H9 (cell line): ENCODE data around the gene EPN3. TPM values are rescaled to one million over a fixed set of nuclear protein-coding genes. Genes with fewer than 3 reads are reported as not detected.

Experiments used
- DNase-seq: peaks from one replicate; pipeline ENCODE4 v3.0.0-alpha.2; 2017
- H2AFZ ChIP-seq: one replicate; pipeline ENCODE4 v1.6.1; 2013; ENCODE audit warnings: mild to moderate bottlenecking, low read length, control low read depth, moderate library complexity
- H2AK5ac ChIP-seq: 2 replicates; pipeline ENCODE4 v1.6.1; 2013; ENCODE audit warnings: low read length, control low read depth, mixed read lengths; ENCODE audit not compliant: insufficient read length
- H2BK120ac ChIP-seq: one replicate; pipeline ENCODE4 v1.6.1; 2013; ENCODE audit warnings: low read depth, mild to moderate bottlenecking, low read length, control low read depth, inconsistent platforms; ENCODE audit not compliant: poor library complexity, severe bottlenecking
- H2BK12ac ChIP-seq: 2 replicates; pipeline ENCODE4 v1.6.1; 2013; ENCODE audit warnings: low read length, control low read depth, mixed read lengths, low read depth; ENCODE audit not compliant: insufficient read length
- H2BK15ac ChIP-seq: 2 replicates; pipeline ENCODE4 v1.6.1; 2013; ENCODE audit warnings: low read depth, low read length, control low read depth
- H2BK20ac ChIP-seq: one replicate; pipeline ENCODE4 v1.6.1; 2013; ENCODE audit warnings: low read depth, mild to moderate bottlenecking, low read length, control low read depth, inconsistent platforms; ENCODE audit not compliant: poor library complexity, severe bottlenecking
- H2BK5ac ChIP-seq: 2 replicates; pipeline ENCODE4 v1.6.1; 2013; ENCODE audit warnings: low read length, control low read depth, mixed read lengths; ENCODE audit not compliant: insufficient read length
- H3K14ac ChIP-seq: 2 replicates; pipeline ENCODE4 v1.6.1; 2013; ENCODE audit warnings: low read length, control low read depth; ENCODE audit not compliant: insufficient read depth
- H3K18ac ChIP-seq: 2 replicates; pipeline ENCODE4 v1.6.1; 2013; ENCODE audit warnings: low read depth, mild to moderate bottlenecking, mixed read lengths, low read length, control low read depth; ENCODE audit not compliant: insufficient read length
- H3K23ac ChIP-seq: 2 replicates; pipeline ENCODE4 v1.6.1; 2013; ENCODE audit warnings: low read length, control low read depth, mixed read lengths, low read depth; ENCODE audit not compliant: insufficient read length
- H3K23me2 ChIP-seq: 2 replicates; pipeline ENCODE4 v1.6.1; 2013; ENCODE audit warnings: low read depth, mild to moderate bottlenecking, mixed read lengths, low read length, control low read depth; ENCODE audit not compliant: insufficient read length, poor library complexity, severe bottlenecking
- H3K27ac ChIP-seq: 2 replicates; pipeline ENCODE4 v1.5.1; 2013; ENCODE audit warnings: low read length, control low read depth, mixed read lengths, low read depth; ENCODE audit not compliant: insufficient read length
- H3K27me3 ChIP-seq: 2 replicates; pipeline ENCODE4 v1.6.1; 2013; ENCODE audit warnings: low read length, control low read depth, inconsistent platforms; ENCODE audit not compliant: insufficient read depth
- H3K4ac ChIP-seq: 2 replicates; pipeline ENCODE4 v1.6.1; 2013; ENCODE audit warnings: low read depth, mild to moderate bottlenecking, control low read depth, inconsistent platforms, low read length, moderate library complexity
- H3K4me1 ChIP-seq: 2 replicates; pipeline ENCODE4 v1.6.1; 2013; ENCODE audit warnings: low read length, control low read depth, inconsistent platforms; ENCODE audit not compliant: insufficient read depth
- H3K4me2 ChIP-seq: 2 replicates; pipeline ENCODE4 v1.6.1; 2013; ENCODE audit warnings: low read length, control low read depth, mixed read lengths; ENCODE audit not compliant: insufficient read length, insufficient read depth
- H3K56ac ChIP-seq: 2 replicates; pipeline ENCODE4 v1.6.1; 2013; ENCODE audit warnings: low read depth, mild to moderate bottlenecking, mixed read lengths, low read length, control low read depth; ENCODE audit not compliant: insufficient read length
- H3K79me1 ChIP-seq: 2 replicates; pipeline ENCODE4 v1.6.1; 2013; ENCODE audit warnings: low read depth, mild to moderate bottlenecking, moderate library complexity, low read length, control low read depth, inconsistent platforms; ENCODE audit not compliant: insufficient read depth, poor library complexity, severe bottlenecking
- H3K79me2 ChIP-seq: 2 replicates; pipeline ENCODE4 v1.6.1; 2013; ENCODE audit warnings: low read length, control low read depth, inconsistent platforms; ENCODE audit not compliant: insufficient read depth
- H3K9ac ChIP-seq: 2 replicates; pipeline ENCODE4 v1.6.1; 2013; ENCODE audit warnings: low read length, control low read depth, mixed read lengths; ENCODE audit not compliant: insufficient read length; ENCODE audit errors: extremely low read depth
- H3K9me3 ChIP-seq: one replicate; pipeline ENCODE4 v1.6.1; 2013; ENCODE audit warnings: low read depth, low read length, inconsistent platforms; ENCODE audit not compliant: control insufficient read depth
- H3T11ph ChIP-seq: one replicate; pipeline ENCODE4 v1.6.1; 2013; ENCODE audit warnings: mild to moderate bottlenecking, low read length, control low read depth, inconsistent platforms
- H4K20me1 ChIP-seq: one replicate; pipeline ENCODE4 v1.6.1; 2013; ENCODE audit not compliant: control insufficient read depth, insufficient read length, insufficient read depth
- H4K5ac ChIP-seq: 2 replicates; pipeline ENCODE4 v1.6.1; 2013; ENCODE audit warnings: low read depth, mild to moderate bottlenecking, mixed read lengths, low read length, control low read depth; ENCODE audit not compliant: insufficient read length
- H4K8ac ChIP-seq: replicated peaks from 2 replicates; pipeline ENCODE4 v1.6.1; 2013; ENCODE audit warnings: low read length, control low read depth, mixed read lengths, low read depth; ENCODE audit not compliant: insufficient read length
- H4K91ac ChIP-seq: 2 replicates; pipeline ENCODE4 v1.6.1; 2013; ENCODE audit warnings: low read depth, mild to moderate bottlenecking, moderate library complexity, mixed read lengths, low read length, control low read depth; ENCODE audit not compliant: insufficient read length
- H3K27ac Mint-ChIP-seq, 3 experiments: 2 replicates in 2 of 3; 3 replicates in 1 of 3; pipeline ENCODE4 v1.8.0; 2020 to 2021; ENCODE audit warnings: mixed read lengths in 3 of 3, mild to moderate bottlenecking in 1 of 3, moderate library complexity in 1 of 3
- H3K27me3 Mint-ChIP-seq: 2 replicates; pipeline ENCODE4 v1.8.0; 2021; ENCODE audit warnings: low read depth, mild to moderate bottlenecking, moderate library complexity, mixed read lengths
- H3K36me3 Mint-ChIP-seq, 3 experiments: 2 replicates in 2 of 3; 3 replicates in 1 of 3; pipeline ENCODE4 v1.8.0; 2020 to 2021; ENCODE audit warnings: low read depth in 3 of 3, mixed read lengths in 3 of 3; ENCODE audit not compliant: insufficient read depth in 1 of 3
- H3K4me1 Mint-ChIP-seq, 2 experiments: 2 replicates each; pipeline ENCODE4 v1.8.0; 2020; ENCODE audit warnings: mixed read lengths in 2 of 2
- H3K4me3 Mint-ChIP-seq, 2 experiments: 2 replicates in 1 of 2; 3 replicates in 1 of 2; pipeline ENCODE4 v1.8.0; 2020 to 2021; ENCODE audit warnings: mild to moderate bottlenecking in 2 of 2, mixed read lengths in 2 of 2, moderate library complexity in 1 of 2
- H3K9me3 Mint-ChIP-seq, 2 experiments: 2 replicates in 1 of 2; 3 replicates in 1 of 2; pipeline ENCODE4 v1.8.0; 2020; ENCODE audit warnings: mild to moderate bottlenecking in 2 of 2, mixed read lengths in 2 of 2, moderate library complexity in 1 of 2
- CTCF ChIP-seq: fragments of 200-600 bp; sonication (generic); conservative IDR thresholded peaks from 3 replicates; pipeline ENCODE4 v1.8.0; 2021; ENCODE audit warnings: antibody characterized with exemption, mild to moderate bottlenecking
- WGBS: extraction: QIAGEN DNeasy Blood & Tissue Kit; methylation state at CpG from one replicate; pipeline ENCODE4 v1.1.7; 2013; ENCODE audit warnings: missing lambda C conversion rate, low lambda C conversion rate, mixed read lengths; ENCODE audit not compliant: insufficient read length; ENCODE audit errors: extremely low coverage; 5-methylcytosine and 5-hydroxymethylcytosine counted together
- total RNA-seq: library from RNA; stranded (reverse); gene quantifications from 2 replicates; pipeline ENCODE4 v1.2.1, GENCODE V29; 2021

Gene EPN3
- total RNA-seq, 1 experiment from 2014 or later = 1.9 TPM

DNA sequence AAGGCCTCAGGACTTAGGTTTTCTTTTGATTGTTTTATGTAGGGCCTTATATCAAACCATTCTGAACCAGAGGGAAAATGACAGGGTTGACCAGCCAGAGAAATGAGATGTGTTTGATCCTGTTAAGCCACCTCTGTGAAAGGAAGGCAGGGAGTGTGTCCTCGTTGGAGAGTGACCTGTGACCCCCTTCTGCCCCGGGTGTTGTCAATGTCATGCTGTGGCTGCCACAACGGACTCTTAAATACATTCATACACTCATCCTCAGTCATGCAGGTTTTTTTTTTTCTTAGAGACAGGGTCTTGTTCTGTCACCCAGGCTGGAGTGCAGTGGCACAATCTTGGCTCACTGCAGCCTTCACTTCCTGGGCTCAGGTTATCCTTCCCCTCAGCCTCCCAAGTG lies 18.1 kb upstream of the EPN3 start:
- no peak overlapping the region for H4K91ac ChIP-seq
- no peak overlapping the region for H3K56ac ChIP-seq
- H2BK5ac ChIP-seq = no peak overlapping the region
- no peak overlapping the region for H2BK15ac ChIP-seq
- H3K23ac ChIP-seq = no peak overlapping the region
- Mint-ChIP-seq H3K9me3 (no peaks in the 10 kb centered on the region; a peak in 1 of 5 replicates), H3K27me3 (peaks cover 14% of the 10 kb centered on the region), H3K27ac (peak overlapping the region in 1 of 3 experiments; percentile 19; a peak in 1 of 7 replicates), H3K36me3 (no peaks in the 10 kb centered on the region), H3K4me1 (peaks cover 19 to 36% of the 10 kb centered on the region in 2 experiments), H3K4me3 (no peak overlapping the region)
- no peak overlapping the region for H2AK5ac ChIP-seq
- no peak overlapping the region for H3T11ph ChIP-seq
- no peak for TF ChIP-seq CTCF
- no peak overlapping the region for H3K14ac ChIP-seq
- H3K23me2 ChIP-seq = no peaks in the 10 kb centered on the region
- no CpG with 5 or more reads among the region's 3 CpGs for WGBS
- no peak overlapping the region for H3K4ac ChIP-seq
- H2BK12ac ChIP-seq = no peak overlapping the region
- H4K20me1 ChIP-seq = no peaks in the 10 kb centered on the region
- H4K8ac ChIP-seq = no peak overlapping the region
- H3K18ac ChIP-seq = no peak overlapping the region
- H3K9me3 ChIP-seq = no peaks in the 10 kb centered on the region
- no peaks in the 10 kb centered on the region for H3K79me1 ChIP-seq
- no peak overlapping the region for H2BK20ac ChIP-seq
- H3K4me2 ChIP-seq = no peak overlapping the region
- no peak overlapping the region for H2BK120ac ChIP-seq
- no peaks in the 10 kb centered on the region for H3K27me3 ChIP-seq
- DNase-seq = no peak
- no peaks in the 10 kb centered on the region for H3K4me1 ChIP-seq
- H3K27ac ChIP-seq = no peak overlapping the region
- no peaks in the 10 kb centered on the region for H3K79me2 ChIP-seq
- H4K5ac ChIP-seq = no peak overlapping the region
- H2AFZ ChIP-seq = no peak overlapping the region
- H3K9ac ChIP-seq = no peak overlapping the region
